HG02763 (cell line): ENCODE measurements around the gene CLPTM1L.
"Not testable (repeated sequence)": the region's sequence is repeated elsewhere in the genome, so short reads cannot be mapped to it uniquely, and the experiment has no call there.

Experiments
- ATAC-seq: cut with Tn5 transposase; IDR thresholded peaks from one replicate; pipeline ENCODE4 v1.9.1; 2021; ENCODE audit warnings: mild to moderate bottlenecking, moderate library complexity; ENCODE audit not compliant: unreplicated experiment

CLPTM1L gene

DNA sequence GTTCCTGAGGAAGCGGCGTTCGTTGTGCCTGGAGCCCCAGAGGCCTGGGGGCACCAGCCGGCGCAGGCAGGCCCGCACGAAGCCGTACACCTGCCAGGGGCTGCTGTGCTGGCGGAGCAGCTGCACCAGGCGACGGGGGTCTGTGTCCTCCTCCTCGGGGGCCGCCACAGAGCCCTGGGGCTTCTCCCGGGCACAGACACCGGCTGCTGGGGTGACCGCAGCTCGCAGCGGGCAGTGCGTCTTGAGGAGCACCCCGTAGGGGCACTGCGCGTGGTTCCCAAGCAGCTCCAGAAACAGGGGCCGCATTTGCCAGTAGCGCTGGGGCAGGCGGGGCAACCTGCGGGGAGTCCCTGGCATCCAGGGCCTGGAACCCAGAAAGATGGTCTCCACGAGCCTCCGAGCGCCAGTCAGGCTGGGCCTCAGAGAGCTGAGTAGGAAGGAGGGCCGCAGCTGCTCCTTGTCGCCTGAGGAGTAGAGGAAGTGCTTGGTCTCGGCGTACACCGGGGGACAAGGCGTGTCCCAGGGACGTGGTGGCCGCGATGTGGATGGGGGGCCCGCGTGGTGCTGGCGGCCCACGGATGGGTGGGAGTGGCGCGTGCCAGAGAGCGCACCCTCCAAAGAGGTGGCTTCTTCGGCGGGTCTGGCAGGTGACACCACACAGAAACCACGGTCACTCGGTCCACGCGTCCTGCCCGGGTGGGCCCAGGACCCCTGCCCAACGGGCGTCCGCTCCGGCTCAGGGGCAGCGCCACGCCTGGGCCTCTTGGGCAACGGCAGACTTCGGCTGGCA, 51.3 kb downstream of the CLPTM1L start:
- no peak for ATAC-seq

GRCh38 chr5:1292846-1293415, 52.0 kb downstream of the CLPTM1L start:
- ATAC-seq: no peak

GRCh38 chr5:1292139-1292538, 52.8 kb downstream of the CLPTM1L start:
- ATAC-seq: no peak

- no peak for ATAC-seq
Observed at GRCh38 chr5:1291611-1292080, 53.3 kb downstream of the CLPTM1L start.

DNA sequence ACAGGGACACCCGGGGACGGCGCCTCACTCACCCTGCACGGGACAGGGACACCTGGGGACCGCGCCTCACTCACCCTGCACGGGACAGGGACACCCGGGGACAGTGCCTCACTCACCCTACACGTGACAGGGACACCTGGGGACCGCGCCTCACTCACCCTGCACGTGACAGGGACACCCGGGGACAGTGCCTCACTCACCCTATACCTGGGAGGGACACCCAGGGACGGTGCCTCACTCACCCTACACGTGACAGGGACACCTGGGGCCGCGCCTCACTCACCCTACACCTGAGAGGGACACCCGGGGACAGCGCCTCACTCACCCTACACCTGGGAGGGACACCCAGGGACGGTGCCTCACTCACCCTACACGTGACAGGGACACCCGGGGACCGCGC, 53.9 kb downstream of the CLPTM1L start:
- ATAC-seq: not testable (repeated sequence)

- not testable (repeated sequence) for ATAC-seq
Observed at GRCh38 chr5:1289559-1289958, 55.3 kb downstream of the CLPTM1L start.

- no peak for ATAC-seq
Observed at GRCh38 chr5:1288439-1289335, 56.2 kb downstream of the CLPTM1L start.

DNA sequence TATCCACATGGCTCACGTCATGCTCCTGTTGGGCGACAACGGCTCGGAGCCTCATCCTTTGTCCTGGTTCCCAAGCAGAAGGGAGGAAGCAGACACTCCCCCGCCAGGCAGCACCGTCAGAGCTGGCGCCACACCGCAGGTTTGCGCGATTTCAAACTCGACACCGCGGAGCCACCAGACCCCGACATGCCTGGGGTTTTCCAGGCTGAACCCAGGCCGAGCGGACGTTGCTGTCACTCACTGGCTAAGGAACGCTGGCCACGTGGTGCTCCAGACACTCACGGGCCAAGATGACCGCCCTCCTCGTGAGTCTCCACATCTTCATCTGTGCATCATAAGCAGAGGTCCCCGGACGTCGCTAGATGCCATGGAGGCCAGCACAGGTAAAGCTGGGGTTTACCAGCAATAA, 59.0 kb downstream of the CLPTM1L start:
- no peak for ATAC-seq

- no peak for ATAC-seq
Observed at GRCh38 chr5:1285141-1285540, 59.8 kb downstream of the CLPTM1L start.

DNA sequence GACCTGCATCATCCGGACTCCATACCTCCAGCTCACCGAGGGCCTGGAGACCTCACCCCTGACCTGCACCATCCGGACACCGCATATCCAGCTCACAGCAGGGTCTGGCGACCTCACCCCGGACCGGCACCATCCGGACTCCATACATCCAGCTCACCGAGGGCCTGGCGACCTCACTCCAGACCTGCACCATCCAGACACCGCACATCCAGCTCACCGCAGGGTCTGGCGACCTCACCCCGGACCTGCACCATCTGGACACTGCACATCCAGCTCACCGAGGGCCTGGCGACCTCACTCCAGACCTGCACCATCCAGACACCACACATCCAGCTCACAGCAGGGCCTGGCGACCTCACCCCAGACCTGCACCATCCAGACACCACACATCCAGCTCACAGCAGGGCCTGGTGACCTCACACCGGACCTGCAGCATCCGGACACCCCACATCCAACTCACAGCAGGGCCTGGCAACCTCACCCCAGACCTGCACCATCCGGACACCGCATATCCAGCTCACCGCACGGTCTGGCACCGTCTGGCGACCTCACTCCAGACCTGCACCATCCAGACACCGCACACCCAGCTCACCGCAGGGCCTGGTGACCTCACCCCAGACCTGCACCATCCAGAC, 60.4 kb downstream of the CLPTM1L start:
- ATAC-seq: not testable (repeated sequence)

DNA sequence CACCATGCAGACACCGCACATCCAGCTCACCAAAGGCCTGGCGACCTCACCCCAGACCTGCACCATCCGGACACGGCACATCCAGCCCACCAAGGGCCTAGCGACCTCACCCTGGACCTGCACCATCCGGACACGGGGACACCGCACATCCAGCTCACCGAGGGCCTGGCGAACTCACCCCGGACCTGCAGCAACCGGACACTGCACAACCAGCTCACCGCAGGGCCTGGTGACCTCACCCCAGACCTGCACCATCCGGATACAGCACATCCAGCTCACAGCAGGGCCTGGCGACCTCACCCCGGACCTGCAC, 61.2 kb downstream of the CLPTM1L start:
- ATAC-seq: not testable (repeated sequence)

DNA sequence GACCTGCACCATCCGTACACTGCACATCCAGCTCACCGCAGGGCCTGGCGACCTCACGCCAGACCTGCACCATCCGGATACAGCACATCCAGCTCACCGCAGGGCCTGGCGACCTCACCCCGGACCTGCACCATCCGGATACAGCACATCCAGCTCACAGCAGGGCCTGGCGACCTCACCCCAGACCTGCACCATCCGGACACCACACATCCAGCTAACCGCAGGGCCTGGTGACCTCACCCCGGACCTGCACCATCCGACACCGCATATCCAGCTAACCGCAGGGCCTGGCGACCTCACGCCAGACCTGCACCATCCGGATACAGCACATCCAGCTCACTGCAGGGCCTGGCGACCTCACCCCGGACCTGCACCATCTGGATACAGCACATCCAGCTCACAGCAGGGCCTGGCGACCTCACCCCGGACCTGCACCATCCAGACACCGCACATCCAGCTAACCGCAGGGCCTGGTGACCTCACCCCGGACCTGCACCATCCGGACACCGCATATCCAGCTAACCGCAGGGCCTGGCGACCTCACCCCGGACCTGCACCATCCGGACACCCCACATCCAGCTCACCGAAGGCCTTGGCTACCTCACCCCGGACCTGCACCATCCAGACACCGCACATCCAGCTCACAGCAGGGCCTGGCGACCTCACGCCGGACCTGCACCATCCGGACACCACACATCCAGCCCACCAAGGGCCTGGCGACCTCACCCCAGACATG, 61.7 kb downstream of the CLPTM1L start:
- ATAC-seq: not testable (repeated sequence)

- ATAC-seq: no peak
Observed at GRCh38 chr5:1282131-1282992, 62.5 kb downstream of the CLPTM1L start.

GRCh38 chr5:1281038-1281882, 63.6 kb downstream of the CLPTM1L start:
- no peak for ATAC-seq

GRCh38 chr5:1280177-1281037, 64.5 kb downstream of the CLPTM1L start:
- no peak for ATAC-seq

- ATAC-seq: no peak
Observed at GRCh38 chr5:1279443-1280151, 65.3 kb downstream of the CLPTM1L start.
